GM19351 (cell line): ENCODE data around the gene B4GALT5.
"Not testable (repeated sequence)": the region's sequence is repeated elsewhere in the genome, so short reads cannot be mapped to it uniquely, and the experiment has no call there.

ENCODE experiments used
- ATAC-seq: cut with Tn5 transposase; IDR thresholded peaks from one replicate; pipeline ENCODE4 v1.9.1; 2021; ENCODE audit warnings: mild to moderate bottlenecking, moderate library complexity; ENCODE audit not compliant: unreplicated experiment

The B4GALT5 gene

DNA sequence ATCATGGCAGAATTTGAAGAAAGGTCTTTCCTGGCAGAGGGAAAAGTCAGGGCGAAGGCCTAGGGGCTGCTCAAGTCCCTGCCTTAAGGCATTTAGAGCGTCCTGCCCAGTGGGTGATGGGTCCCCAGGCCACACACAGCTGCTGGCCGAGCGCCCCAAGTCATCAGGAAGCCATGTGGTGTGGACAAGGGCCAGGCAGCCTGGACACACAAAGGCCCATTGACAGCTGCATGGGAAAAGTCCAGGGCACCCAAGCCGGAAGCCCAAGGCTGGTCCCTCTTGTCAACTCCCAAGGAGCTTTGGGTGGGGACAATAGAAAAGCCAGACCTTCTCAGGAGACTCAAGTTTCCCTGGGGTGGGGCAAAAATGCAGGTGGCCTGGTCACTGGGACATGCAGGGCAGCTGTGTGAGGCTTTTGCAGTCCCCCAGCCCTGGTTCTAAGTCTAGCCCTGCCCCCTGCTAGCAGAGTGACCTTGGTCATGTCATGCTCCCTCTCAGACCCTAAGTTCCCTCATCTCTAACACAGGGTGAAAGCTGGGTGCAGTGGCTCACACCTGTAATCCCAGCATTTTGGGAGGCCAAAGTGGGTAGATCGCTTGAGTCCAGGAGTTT is 101.4 kb downstream of the B4GALT5 start:
- no peak for ATAC-seq

DNA sequence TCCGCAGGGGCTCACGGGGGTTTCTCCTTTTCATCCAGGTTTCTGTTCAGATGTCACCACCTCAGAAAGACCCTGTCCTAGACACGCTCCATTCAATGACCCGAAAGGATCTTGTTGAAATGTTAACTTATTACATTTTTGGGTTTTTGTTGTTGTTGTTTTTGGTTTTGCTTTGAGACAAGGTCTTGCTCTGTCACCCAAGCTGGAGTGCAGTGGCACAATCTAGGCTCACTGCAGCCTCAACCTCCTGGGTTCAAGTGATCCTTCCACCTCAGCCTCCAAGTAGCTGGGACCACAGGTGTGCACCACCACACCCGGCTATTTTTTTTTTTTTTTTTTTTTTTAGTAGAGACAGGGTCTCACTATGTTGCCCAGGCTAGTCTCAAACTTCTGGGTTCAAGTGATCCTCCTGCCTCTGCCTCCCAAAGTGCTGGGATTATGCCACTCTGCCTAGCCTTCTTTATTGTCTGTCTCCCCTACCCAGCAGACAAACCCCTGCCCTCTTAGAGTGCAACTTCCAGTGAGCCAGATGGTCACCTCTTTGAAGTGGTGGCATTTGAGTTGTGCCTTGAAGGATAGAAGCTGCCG is 102.0 kb downstream of the B4GALT5 start:
- ATAC-seq, result not testable (repeated sequence)

DNA sequence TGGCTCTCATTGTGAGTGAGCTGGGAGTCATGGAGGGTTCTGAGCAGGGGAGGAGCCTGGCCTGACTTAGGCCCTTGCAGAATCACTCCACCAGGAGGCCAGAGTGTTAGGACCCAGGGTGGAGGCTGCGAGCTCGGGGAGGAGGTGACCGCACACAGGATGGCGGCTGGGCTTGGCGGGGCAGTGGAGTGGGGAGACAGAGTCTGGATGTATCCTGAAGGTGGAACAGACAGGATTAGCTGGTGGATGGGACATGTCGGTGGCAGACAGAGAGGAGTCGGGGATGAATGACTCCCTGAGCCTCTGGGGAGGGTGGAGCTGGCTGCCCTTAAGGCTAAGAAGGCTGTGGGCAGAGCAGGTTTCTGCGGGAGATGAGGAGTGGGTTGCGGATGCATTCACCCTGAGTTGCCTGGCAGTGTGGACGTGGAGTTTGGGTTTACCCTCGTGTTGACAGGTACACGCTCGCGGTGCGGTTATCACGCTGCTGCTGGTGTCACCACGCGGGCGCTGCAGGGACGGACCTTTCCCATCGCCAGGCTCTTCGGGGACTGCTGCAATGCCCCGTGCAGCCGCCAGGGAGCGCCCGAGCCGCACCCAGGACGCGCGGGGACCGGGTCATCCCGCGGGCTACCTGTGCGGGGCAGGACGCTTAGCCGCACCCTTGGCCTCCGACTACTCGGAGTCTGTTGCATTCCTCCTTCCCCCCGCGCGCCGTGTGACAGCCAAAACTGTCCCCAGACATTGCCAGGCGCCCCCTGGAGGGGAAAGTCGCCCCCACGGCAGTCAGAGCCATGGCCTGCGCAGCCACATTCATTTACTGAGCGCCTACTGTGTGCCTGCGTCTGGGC is 102.8 kb downstream of the B4GALT5 start:
- ATAC-seq, result peak; percentile 66

DNA sequence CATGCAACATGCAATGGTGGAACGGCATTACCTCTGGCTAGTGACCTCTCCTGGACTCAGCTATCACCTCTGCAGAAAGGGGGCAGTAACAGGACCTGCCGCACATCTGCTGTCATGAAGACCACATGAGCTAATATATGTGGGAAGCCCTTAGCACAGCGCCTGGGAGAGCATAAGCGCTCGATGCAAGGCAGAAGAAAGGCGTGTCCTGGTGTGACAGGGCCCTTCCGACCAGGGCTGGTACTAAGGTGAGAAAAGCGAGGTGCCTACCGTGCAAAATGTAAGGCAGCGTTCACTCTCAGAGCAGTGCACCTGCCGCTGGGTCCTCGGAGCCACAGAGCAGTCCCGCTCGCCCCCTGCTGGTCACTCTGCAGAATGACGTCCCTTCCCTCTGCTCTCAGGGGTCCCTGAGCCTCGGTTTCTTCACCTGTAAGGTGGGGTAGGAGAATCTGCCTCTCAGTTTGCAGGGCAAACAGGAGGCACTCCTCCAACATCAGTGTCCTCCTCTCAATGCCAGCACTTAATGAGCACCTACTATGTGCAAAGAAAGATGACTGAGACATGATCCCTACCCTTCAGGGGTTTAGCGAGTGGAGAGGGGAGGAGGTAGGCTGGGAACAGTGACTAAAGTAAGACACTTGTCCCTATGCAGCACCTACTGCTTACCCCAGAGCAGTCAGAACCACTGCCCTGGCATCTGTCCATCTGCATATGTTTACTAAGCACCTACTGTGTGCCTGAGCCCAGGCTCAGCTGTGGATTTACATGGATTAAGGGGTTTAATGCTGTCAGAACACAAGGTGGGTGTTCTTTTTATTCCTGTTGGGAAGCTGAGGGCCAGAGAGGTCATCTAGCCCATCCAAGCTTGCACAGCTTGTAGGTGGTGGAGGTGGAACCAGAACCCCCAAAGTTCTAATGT is 104.7 kb downstream of the B4GALT5 start:
- ATAC-seq, result peak; percentile 67

DNA sequence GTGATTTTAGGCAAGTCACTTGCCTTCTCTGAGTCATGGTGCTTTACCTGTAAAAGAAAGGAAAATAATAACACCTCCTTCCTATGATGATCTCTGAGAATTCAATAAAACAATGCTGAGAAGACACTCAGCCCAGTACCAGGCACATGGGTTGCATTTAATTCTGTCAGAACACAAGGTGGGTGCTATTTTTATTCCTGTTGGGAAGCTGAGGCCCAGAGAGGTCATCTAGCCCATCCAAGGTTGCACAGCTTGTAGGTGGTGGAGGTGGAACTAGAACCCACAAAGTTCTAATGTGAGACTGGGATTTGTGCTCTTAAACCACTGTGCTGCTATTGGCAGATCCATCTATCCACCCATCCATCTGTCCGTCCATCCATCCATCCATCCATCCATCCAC is 106.1 kb downstream of the B4GALT5 start:
- ATAC-seq, result no peak

DNA sequence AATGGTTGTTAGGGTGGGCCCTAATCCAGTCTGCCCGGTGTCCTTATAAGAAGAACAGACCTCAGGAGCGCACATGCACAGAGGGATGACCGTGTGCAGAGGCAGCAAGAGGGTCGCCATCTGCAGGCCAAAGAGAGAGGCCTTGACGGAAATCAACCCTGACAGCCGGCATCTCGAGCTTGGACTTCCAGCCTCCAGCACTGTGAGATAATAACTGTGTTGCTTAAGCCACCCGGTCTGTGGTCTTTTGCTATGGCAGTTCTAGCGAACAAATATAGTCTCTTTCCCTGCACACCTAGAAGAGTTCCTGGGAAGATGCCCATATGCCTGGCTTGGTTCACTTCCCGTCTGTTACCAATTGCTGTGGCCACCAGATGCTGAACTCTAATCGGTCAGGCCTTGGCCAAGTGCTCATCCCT is 110.5 kb downstream of the B4GALT5 start:
- no peak for ATAC-seq

DNA sequence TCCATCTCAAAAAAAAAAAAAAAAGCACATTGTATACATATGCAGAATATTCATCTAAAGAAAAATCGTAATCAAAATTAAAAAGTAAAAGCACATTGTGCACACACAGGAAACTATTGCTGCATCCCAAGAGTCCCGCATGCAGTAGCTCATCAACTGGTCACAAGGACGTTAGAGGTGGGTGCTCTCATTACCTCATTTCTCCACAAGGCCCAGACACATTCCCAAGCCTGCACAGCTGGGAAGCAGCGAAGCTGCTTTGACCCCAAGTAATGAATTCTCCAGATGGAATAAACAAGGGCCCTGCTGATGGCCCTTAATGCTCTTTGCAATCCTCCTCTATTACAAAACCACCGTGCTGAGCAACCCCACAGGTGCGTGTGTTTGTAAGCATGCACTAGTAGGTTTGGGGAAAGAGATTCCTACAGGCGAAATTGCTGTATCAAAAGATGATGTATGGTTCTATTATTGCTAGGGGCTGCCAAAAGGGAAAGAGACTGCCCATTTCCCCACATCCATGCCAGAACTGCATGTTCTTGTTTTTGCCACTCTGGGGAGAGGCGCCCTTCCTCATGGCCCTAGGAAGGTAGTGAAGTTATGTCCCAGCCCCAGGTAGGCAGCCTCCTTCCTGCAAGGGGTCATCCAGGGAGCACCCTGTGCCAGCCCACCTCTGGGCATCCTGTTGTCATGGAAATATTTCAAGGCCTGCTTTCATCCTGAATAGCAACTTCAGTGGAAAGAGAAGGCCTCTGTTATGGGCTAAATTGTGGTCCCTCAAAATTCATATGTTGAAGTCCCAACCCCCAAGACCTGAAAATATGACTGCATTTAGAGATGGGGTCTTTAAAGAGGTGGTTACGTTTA is 111.1 kb downstream of the B4GALT5 start:
- ATAC-seq, result no peak

DNA sequence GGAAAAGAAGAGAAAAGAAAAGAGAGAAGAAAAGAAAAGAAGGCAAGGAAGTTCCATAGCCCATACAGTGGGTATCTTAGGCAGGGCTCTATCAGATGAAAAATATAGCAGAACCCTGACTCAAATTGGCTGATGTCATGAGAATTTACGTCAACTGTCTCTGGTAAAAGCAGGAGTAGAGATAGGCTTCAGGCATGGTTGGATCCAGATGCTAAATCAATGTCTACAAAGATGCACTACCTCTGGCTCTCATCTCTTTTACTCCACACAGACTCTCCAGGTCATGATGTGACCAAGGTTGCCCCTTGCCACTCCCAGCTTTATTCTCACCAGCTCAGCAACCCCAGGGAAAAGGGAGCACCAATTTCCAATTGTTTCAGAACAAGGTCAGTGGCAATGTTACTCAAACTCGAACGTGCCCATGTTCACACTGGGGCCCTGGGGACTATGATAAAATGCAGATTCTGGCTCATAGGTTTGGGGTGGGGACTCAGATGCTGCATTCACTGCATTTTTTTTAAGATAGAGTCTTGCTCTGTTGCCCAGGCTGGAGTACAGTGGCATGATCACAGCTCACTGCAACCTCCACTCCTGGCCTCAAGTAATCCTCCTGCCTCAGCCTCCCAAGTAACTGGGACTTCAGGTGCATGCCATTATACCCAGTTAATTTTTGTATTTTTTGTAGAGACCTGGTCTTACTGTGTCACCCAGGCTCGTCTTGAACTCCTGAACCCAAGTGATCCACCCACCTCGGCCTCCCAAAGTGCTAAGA is 112.3 kb downstream of the B4GALT5 start:
- no peak for ATAC-seq

DNA sequence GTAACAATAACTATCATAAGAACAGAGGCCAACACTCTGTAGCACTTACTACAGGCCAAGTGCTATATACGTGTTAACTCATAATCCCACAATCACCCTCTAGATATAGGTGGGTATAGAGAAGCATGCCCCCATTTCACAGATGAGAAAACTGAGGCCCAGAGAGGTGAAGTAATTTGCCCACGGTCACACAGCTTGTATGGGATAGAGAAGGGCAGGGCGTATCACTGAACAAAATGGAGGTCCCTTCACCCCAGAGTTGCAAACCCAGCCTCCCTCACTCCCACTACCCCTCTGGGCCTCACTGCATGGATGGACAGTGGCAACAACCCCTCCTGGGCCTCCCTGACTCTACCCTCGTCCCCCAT is 113.9 kb downstream of the B4GALT5 start:
- ATAC-seq, result no peak

DNA sequence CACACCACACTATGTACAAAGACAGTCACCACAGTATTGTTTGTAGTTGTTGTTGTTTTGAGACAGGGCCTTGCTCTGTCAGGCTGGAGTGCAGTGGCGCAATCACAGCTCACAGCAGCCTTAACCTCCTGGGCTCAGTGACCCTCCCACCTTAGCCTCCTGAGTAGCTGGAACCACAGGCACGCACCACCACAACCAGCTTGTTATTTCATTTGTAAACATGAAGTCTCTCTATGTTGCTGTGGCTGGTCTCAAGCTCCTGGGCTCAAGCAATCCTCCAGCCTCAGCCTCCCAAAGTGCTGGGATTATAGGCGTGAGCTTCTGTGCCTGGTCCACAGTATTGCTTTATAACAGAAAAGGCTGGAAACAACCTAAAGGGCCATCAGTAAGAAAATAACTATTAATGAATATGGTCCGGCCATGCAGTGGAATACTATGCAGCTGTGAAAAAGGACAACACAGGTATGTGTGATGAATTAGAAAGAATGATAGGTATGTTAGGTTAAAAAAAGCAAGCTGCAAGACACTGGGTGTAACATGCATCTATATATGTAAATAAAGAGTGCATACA is 115.8 kb downstream of the B4GALT5 start:
- no peak for ATAC-seq

DNA sequence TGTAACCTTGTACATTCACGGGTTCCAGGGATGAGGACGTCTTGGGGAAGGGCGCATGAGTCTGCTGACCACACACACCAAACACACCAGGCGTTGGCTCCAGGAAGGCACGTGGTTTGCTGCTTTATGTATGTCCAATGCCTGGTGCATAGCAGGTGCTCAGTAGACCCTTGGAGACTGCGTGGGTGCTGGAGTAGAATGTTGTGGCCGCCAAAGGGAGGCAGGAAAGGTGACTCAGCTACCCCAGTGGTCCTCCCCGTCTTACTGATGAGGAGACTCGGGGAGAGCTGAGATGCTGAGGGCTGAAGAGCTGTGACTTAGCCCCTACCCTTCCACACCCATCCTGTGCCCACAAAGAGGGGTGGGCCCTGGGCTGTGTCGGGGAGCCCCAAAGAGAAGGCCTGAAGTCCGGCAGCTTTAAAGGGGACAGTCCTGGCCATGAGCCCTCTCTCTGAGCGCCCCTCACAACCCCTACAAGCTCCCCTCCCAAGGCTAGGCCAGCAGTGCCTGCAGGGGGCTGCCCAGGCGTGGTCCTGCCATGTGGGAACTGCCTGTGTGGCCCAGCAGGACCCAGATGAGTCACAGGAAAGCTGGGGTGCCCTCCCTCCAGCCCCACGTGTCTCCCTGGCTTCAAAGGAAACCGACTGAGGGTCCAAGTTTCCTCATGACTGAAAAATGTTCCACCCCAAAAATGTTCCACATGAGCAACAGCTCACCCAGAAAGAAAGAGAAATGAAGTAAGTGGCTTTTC is 117.7 kb downstream of the B4GALT5 start:
- ATAC-seq, result no peak

DNA sequence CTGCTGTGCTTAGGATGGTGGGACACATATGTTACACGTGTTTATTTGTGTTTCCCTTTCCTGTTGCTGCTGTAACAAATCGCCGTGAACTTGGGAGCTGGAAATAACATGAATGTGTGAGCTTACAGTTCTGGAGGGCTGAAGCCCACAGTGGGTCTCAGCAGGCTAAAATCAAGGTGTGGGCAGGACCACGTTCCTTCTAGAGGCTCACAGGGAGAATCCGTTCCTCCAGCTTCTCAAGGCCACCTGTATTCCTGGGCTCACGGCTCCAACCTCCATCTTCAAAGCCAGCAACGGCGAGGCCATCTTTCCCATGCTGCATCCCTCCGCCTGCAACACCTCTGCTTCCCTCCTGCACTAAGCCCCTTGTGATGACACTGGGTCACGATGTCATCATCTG is 118.3 kb downstream of the B4GALT5 start:
- no peak for ATAC-seq

DNA sequence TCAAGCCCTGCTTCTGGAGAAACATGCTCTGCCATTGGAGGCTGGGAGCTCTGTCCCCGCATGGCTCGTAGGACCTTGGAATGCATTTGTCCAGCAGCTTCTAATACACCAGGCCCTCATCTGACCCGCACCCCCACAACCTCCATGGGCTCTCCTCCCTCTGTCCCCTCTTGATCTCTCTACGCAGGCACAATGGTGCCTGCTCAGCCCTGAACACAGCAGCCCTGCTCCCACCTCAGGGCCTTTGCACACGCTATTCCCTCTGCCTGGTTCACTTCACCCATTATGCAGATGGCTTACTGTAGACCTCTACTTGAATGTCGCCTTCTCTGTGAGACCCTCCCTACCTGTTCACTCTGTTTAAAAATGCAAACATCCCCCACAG is 118.8 kb downstream of the B4GALT5 start:
- ATAC-seq, result no peak

DNA sequence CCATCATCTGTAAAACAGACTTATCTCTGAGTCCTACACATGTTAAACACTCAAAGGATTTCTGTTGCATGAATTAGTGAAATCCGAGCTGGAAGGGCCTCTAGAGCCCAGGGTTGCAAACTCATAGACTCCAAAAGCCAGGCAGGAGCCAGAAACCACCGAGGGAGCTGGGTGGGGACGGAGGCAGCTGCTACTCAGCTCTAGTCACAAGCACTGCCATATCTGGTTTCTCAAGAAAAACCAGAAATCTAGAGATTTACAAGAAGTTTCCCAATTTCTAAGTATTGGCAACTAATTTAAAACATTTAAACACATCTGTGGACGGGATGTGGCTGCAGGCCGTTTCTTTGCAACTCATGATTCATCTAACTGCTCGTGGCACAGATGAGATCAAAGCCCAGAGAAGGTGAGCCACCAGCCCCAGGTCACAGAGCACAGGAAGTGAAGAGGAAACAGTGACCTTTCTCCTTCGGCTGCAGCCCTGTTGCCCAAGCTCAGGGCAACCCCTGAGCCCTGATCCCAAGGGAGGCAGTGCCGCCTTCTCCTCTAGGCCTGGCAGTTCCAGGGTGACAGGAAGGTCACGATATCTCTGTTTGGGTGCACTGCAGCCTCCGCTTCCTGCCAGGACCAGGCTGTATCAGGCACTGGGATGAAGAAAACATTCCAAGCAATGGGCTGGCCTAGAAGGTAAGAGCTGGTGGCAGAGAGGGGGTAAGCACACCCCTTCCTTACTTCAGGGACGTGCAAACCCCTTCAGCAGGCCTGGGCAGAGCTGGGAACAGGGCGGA is 119.3 kb downstream of the B4GALT5 start:
- ATAC-seq, result no peak

DNA sequence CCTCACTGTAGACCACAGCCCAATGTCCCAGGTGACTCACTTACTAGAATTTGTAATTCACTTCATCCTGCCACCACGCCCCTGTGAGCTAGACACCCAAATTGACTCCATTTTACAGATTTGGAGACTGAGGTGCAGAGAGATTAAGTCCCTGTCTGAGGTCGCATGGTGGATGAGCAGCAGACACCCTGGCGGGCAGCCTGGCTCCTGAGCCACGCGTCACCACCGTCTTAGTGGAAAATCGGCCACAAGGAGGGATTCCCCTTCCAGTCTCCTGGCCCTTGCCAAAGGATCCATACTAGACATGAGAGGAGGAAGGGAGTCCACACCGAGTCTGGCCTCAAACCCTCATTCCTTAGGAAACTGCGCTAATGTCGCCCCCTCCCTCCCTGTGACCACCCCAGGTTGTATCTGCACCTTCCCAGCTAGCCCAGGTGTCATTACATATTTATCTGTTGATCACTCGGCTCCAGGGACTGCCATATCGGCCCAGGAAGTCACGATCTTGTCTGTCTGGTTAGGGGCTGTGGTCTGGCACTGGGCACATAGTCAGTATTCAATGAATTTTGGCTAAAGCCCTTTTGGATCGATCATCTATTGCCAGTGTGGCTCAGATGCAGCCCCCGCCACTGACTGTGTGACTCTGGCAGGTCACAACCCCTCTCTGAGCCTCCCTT is 120.1 kb downstream of the B4GALT5 start:
- no peak for ATAC-seq

DNA sequence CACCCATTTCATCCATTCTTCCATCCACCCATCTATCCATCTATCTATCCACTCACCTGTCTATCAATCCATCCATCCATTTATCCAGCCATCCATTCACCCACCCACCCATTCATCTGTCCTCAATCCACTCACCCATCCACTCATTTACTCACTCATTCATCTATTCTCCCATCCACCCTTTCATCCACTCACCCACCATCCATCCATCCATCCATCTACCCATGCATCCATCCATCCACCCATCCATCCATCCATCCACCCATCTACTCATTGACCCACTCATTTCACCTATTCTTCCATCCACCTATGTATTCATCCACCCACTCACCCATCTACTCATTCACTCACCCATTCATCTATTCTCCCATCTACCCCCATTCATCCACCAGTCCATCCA is 121.6 kb downstream of the B4GALT5 start:
- ATAC-seq, result no peak

DNA sequence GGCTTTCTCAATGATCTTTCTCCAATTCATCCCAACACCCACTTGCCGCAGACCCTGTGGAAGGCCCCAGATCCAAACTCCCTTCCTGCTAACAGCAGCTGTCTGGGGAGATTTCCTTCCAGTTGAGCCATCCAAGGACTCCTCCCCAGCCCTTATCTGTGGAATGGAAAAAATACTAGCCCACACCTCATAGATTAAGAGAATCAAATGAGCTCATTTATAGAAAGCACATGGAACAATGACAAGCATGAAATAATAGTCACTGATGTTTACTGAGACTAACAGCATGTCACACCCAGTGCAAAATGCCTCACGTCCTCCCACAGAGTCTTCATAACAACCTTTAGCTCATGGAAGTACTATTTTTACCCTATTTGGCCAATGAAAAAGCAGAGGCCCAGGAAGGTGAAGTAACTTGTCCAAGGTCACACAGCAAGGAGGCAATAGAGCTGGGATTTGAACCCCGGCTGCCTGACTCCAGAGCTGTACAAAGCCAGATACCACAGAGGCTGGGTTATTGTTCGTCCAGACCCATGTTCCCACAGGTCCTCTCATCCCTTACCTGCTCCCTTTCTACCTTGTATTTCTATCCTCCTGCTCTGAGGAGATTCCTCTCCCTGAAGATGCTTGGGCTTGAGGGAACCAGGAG is 122.3 kb downstream of the B4GALT5 start:
- no peak for ATAC-seq
